Activated gamma-delta T cell (primary cell): ENCODE data around the gene POLR3F.
"Not testable (repeated sequence)": the region's sequence is repeated elsewhere in the genome, so short reads cannot be mapped to it uniquely, and the experiment has no call there.

Experiments used
- DNase-seq: peaks from one replicate; lab custom pipeline; 2025; lab: John Stamatoyannopoulos, UW

POLR3F gene

GRCh38 chr20:18504479-18505060 lies 37.4 kb downstream of the POLR3F start:
- no peak for DNase-seq

GRCh38 chr20:18506744-18507143 lies 39.6 kb downstream of the POLR3F start:
- no peak for DNase-seq

GRCh38 chr20:18507218-18508191 lies 40.3 kb downstream of the POLR3F start, which contains the start of gene SEC23B:
SEC23B (plus strand) TSS chr20:18507940; CDS start chr20:18510836, 2,896 bp downstream.
- DNase-seq, result peak; percentile 93

- no peak for DNase-seq
These were observed 44.4 kb downstream of the POLR3F start for GRCh38 chr20:18511571-18511970.

- DNase-seq, result no peak
These were observed 46.0 kb downstream of the POLR3F start for GRCh38 chr20:18513208-18513607.

GRCh38 chr20:18514127-18514526 lies 46.9 kb downstream of the POLR3F start:
- DNase-seq, result no peak

GRCh38 chr20:18515973-18516372 lies 48.8 kb downstream of the POLR3F start:
- DNase-seq, result no peak

GRCh38 chr20:18522066-18522465 lies 54.9 kb downstream of the POLR3F start:
- DNase-seq, result not testable (repeated sequence)

GRCh38 chr20:18523066-18523465 lies 55.9 kb downstream of the POLR3F start:
- no peak for DNase-seq

- no peak for DNase-seq
These were observed 57.5 kb downstream of the POLR3F start for GRCh38 chr20:18524646-18525045.

- DNase-seq, result not testable (repeated sequence)
These were observed 59.6 kb downstream of the POLR3F start for GRCh38 chr20:18526761-18527160.

- DNase-seq, result no peak
These were observed 60.1 kb downstream of the POLR3F start for GRCh38 chr20:18527339-18527738.

GRCh38 chr20:18527836-18528235 lies 60.6 kb downstream of the POLR3F start:
- DNase-seq, result no peak

- DNase-seq, result no peak
These were observed 61.9 kb downstream of the POLR3F start for GRCh38 chr20:18529041-18529440.

- no peak for DNase-seq
These were observed 65.4 kb downstream of the POLR3F start for GRCh38 chr20:18532626-18533025.

GRCh38 chr20:18533491-18533890 lies 66.3 kb downstream of the POLR3F start:
- DNase-seq, result no peak

- no peak for DNase-seq
These were observed 66.9 kb downstream of the POLR3F start for GRCh38 chr20:18533978-18534644.
